H1 (cell line): ENCODE results near the gene BGN. TPM values are rescaled to one million over a fixed set of nuclear protein-coding genes. Genes with fewer than 3 reads are reported as not detected.
A peak's percentile ranks its signal among the peaks of the same experiment; 100 is the strongest.

Experiments
- CTCF ChIA-PET: fragments of 300-600 bp; sonication (Branson Sonifier 250); formaldehyde crosslinking; loops from one replicate; lab custom pipeline; 2021; ENCODE audit not compliant: partially characterized antibody; lab: Charles Lee
- POLR2A ChIA-PET: fragments of 300-600 bp; sonication (Branson Sonifier 250); formaldehyde crosslinking; loops from one replicate; lab custom pipeline; 2021; ENCODE audit warnings: inconsistent platforms; ENCODE audit not compliant: partially characterized antibody; lab: Charles Lee
- DNase-seq, 2 experiments: peaks; one replicate each; pipeline versions ENCODE4 v3.0.0 to v3.0.0-alpha.2; 2010 to 2022; ENCODE audit warnings: low spot score in 2 of 2, low read depth in 1 of 2, mixed read lengths in 1 of 2
- FAIRE-seq: peaks from 2 replicates; lab custom pipeline; 2011; peaks lifted over from hg19 to GRCh38; lab: Jason Lieb, UNC
- H2AFZ ChIP-seq: 2 replicates; pipeline ENCODE4 v1.8.1; 2012; ENCODE audit warnings: low read length, inconsistent platforms
- H2AK5ac ChIP-seq: 2 replicates; pipeline ENCODE4 v1.6.1; 2013; ENCODE audit warnings: low read depth, low read length
- H2BK120ac ChIP-seq: replicated peaks from 2 replicates; pipeline ENCODE3; 2013; ENCODE audit warnings: low read depth, low read length, inconsistent platforms
- H2BK12ac ChIP-seq: 2 replicates; pipeline ENCODE4 v1.6.1; 2013; ENCODE audit warnings: low read depth, low read length
- H2BK15ac ChIP-seq: 2 replicates; pipeline ENCODE4 v1.6.1; 2013; ENCODE audit warnings: low read length
- H2BK20ac ChIP-seq: 2 replicates; pipeline ENCODE4 v1.6.1; 2013; ENCODE audit warnings: low read length
- H2BK5ac ChIP-seq: 2 replicates; pipeline ENCODE4 v1.6.1; 2013; ENCODE audit warnings: low read depth, low read length
- H3K14ac ChIP-seq: 2 replicates; pipeline ENCODE4 v1.6.1; 2013; ENCODE audit warnings: inconsistent platforms; ENCODE audit not compliant: insufficient read length
- H3K18ac ChIP-seq: 2 replicates; pipeline ENCODE4 v1.6.1; 2013; ENCODE audit warnings: low read length; ENCODE audit errors: extremely low read depth
- H3K23ac ChIP-seq: 2 replicates; pipeline ENCODE4 v1.6.1; 2013; ENCODE audit warnings: inconsistent platforms; ENCODE audit not compliant: insufficient read length
- H3K23me2 ChIP-seq: 2 replicates; pipeline ENCODE4 v1.6.1; 2013; ENCODE audit warnings: low read depth, low read length
- H3K27ac ChIP-seq: 2 replicates; pipeline ENCODE4 v1.6.1; 2011; ENCODE audit warnings: low read depth, low read length, inconsistent platforms
- H3K27me3 ChIP-seq, 4 experiments: replicated peaks in 1 of 4; 1 replicate in 1 of 4; 2 replicates in 3 of 4; pipeline versions ENCODE4 v1.6.1 to v1.8.1; 2011 to 2013; ENCODE audit warnings: low read length in 3 of 4, mild to moderate bottlenecking in 3 of 4, inconsistent platforms in 2 of 4, mixed read lengths in 2 of 4, moderate library complexity in 1 of 4; ENCODE audit not compliant: control insufficient read depth in 3 of 4, insufficient read depth in 3 of 4; ENCODE audit errors: extremely low read depth in 1 of 4
- H3K36me3 ChIP-seq, 4 experiments: 2 replicates each; pipeline versions ENCODE4 v1.6.1 to v1.8.1; 2011 to 2013; ENCODE audit warnings: mild to moderate bottlenecking in 4 of 4, low read length in 3 of 4, moderate library complexity in 2 of 4, control low read depth in 1 of 4, inconsistent platforms in 1 of 4; ENCODE audit not compliant: insufficient read depth in 4 of 4, control insufficient read depth in 2 of 4
- H3K4ac ChIP-seq: replicated peaks from 2 replicates; pipeline ENCODE3; 2013; ENCODE audit warnings: low read length, low read depth, mixed read lengths, inconsistent platforms; ENCODE audit not compliant: insufficient read length
- H3K4me1 ChIP-seq, 4 experiments: replicated peaks in 1 of 4; 1 replicate in 1 of 4; 2 replicates in 3 of 4; pipeline versions ENCODE4 v1.6.1 to v1.8.1; 2011 to 2013; ENCODE audit warnings: low read length in 3 of 4, inconsistent platforms in 2 of 4, mixed read lengths in 1 of 4; ENCODE audit not compliant: insufficient read depth in 4 of 4, control insufficient read depth in 3 of 4
- H3K4me2 ChIP-seq, 2 experiments: 2 replicates each; pipeline versions ENCODE4 v1.6.1 to v1.8.1; 2011 to 2013; ENCODE audit warnings: low read depth in 2 of 2, low read length in 2 of 2, control low read depth in 1 of 2, inconsistent platforms in 1 of 2, mild to moderate bottlenecking in 1 of 2; ENCODE audit not compliant: insufficient read depth in 1 of 2
- H3K4me3 ChIP-seq, 4 experiments: fragments of 200-600, 300-600 bp in 1 of 4; sonication (generic), shearing (Covaris generic), sonication (Bioruptor Twin) in 1 of 4; 2 replicates each; pipeline versions ENCODE4 v1.5.1 to v1.8.1; 2011 to 2016; ENCODE audit warnings: low read length in 4 of 4, low read depth in 3 of 4, control low read depth in 2 of 4, inconsistent platforms in 2 of 4, mild to moderate bottlenecking in 2 of 4, mixed read lengths in 1 of 4, moderate library complexity in 1 of 4; ENCODE audit not compliant: insufficient read depth in 2 of 4; ENCODE audit errors: extremely low read depth in 1 of 4
- H3K56ac ChIP-seq: replicated peaks from 2 replicates; pipeline ENCODE3; 2013; ENCODE audit warnings: low read depth, mild to moderate bottlenecking, mixed read lengths, low read length, inconsistent platforms; ENCODE audit not compliant: insufficient read length
- H3K79me1 ChIP-seq: 2 replicates; pipeline ENCODE4 v1.6.1; 2013; ENCODE audit warnings: low read depth, low read length, control low read depth
- H3K79me2 ChIP-seq, 2 experiments: 2 replicates each; pipeline versions ENCODE4 v1.6.1 to v1.8.1; 2012 to 2013; ENCODE audit warnings: low read length in 2 of 2, mild to moderate bottlenecking in 2 of 2, inconsistent platforms in 1 of 2; ENCODE audit not compliant: insufficient read depth in 2 of 2, control insufficient read depth in 1 of 2
- H3K9ac ChIP-seq, 4 experiments: replicated peaks in 1 of 4; 1 replicate in 1 of 4; 2 replicates in 3 of 4; pipeline versions ENCODE4 v1.6.1 to v1.8.1; 2011 to 2013; ENCODE audit warnings: low read depth in 3 of 4, low read length in 3 of 4, control low read depth in 2 of 4, mild to moderate bottlenecking in 2 of 4, moderate library complexity in 2 of 4, inconsistent platforms in 1 of 4; ENCODE audit errors: extremely low read depth in 1 of 4
- H3K9me3 ChIP-seq, 2 experiments: 2 replicates each; pipeline versions ENCODE4 v1.6.1 to v1.8.1; 2012 to 2013; ENCODE audit warnings: mild to moderate bottlenecking in 2 of 2, moderate library complexity in 2 of 2, control low read depth in 1 of 2, inconsistent platforms in 1 of 2, low read depth in 1 of 2, low read length in 1 of 2, mixed read lengths in 1 of 2; ENCODE audit not compliant: insufficient read depth in 2 of 2
- H4K20me1 ChIP-seq, 2 experiments: replicated peaks in 1 of 2; 2 replicates each; pipeline versions ENCODE3 to v1.8.1; 2011 to 2013; ENCODE audit warnings: inconsistent platforms in 2 of 2, low read length in 2 of 2, mild to moderate bottlenecking in 1 of 2; ENCODE audit not compliant: insufficient read depth in 2 of 2, control insufficient read depth in 1 of 2
- H4K5ac ChIP-seq: 2 replicates; pipeline ENCODE4 v1.6.1; 2013; ENCODE audit warnings: low read length, low read depth, mixed read lengths, inconsistent platforms; ENCODE audit not compliant: insufficient read length
- H4K8ac ChIP-seq: 2 replicates; pipeline ENCODE4 v1.8.0; 2013; ENCODE audit warnings: mild to moderate bottlenecking, moderate library complexity, low read length, inconsistent platforms; ENCODE audit not compliant: insufficient read depth; ENCODE audit errors: extremely low read depth
- H4K91ac ChIP-seq: replicated peaks from 2 replicates; pipeline ENCODE3; 2013; ENCODE audit warnings: low read length, mixed read lengths, inconsistent platforms; ENCODE audit not compliant: insufficient read length
- BCL11A ChIP-seq, 2 experiments: IDR thresholded peaks; one replicate each; pipeline ENCODE4 v1.6.1; 2011; ENCODE audit warnings: low read depth in 2 of 2, low read length in 2 of 2, mild to moderate bottlenecking in 2 of 2
- CTCF ChIP-seq, 3 experiments: IDR thresholded peaks; 1 replicate in 2 of 3; 2 replicates in 1 of 3; pipeline versions ENCODE4 v1.5.1 to v1.6.1; 2011; ENCODE audit warnings: low read length in 3 of 3, mild to moderate bottlenecking in 3 of 3, inconsistent platforms in 2 of 3, low read depth in 1 of 3, moderate library complexity in 1 of 3; ENCODE audit not compliant: insufficient read depth in 1 of 3; ENCODE audit errors: control extremely low read depth in 1 of 3
- FOSL1 ChIP-seq: IDR thresholded peaks from 2 replicates; pipeline ENCODE4 v1.6.1; 2011; ENCODE audit warnings: mild to moderate bottlenecking, low read depth, low read length, moderate library complexity; ENCODE audit not compliant: insufficient read depth
- HDAC2 ChIP-seq, 2 experiments: fragments of 300-600 bp in 1 of 2; sonication (generic) in 1 of 2; IDR thresholded peaks; 2 replicates each; pipeline ENCODE4 v1.6.1; 2011 to 2012; ENCODE audit warnings: low read depth in 2 of 2, low read length in 2 of 2, mild to moderate bottlenecking in 2 of 2, moderate library complexity in 2 of 2, borderline replicate concordance in 1 of 2, inconsistent platforms in 1 of 2
- MAFK ChIP-seq: IDR thresholded peaks from 2 replicates; pipeline ENCODE4 v1.6.1; 2012; ENCODE audit warnings: low read depth, mild to moderate bottlenecking, improper control_type of control experiment, low read length
- RBBP5 ChIP-seq: IDR thresholded peaks from 2 replicates; pipeline ENCODE4 v1.7.1; 2012; ENCODE audit warnings: low read depth, mild to moderate bottlenecking, inconsistent platforms, low read length, moderate library complexity, borderline replicate concordance
- SP4 ChIP-seq: IDR thresholded peaks from 2 replicates; pipeline ENCODE4 v1.6.1; 2012; ENCODE audit warnings: low read length, inconsistent platforms
- TBP ChIP-seq: IDR thresholded peaks from 2 replicates; pipeline ENCODE4 v1.6.1; 2011; ENCODE audit warnings: low read depth, low read length, improper control_type of control experiment
- TCF12 ChIP-seq: IDR thresholded peaks from 2 replicates; pipeline ENCODE4 v1.6.1; 2011; ENCODE audit warnings: low read depth, mild to moderate bottlenecking, low read length
- USF2 ChIP-seq: IDR thresholded peaks from 2 replicates; pipeline ENCODE4 v1.6.1; 2011; ENCODE audit warnings: low read length, improper control_type of control experiment
- WGBS, 2 experiments: shearing (Covaris generic) in 1 of 2; methylation state at CpG; one replicate each; pipeline versions ENCODE4 v1.1.6 to v1.1.7; 2013 to 2015; ENCODE audit warnings: low lambda C conversion rate in 2 of 2, mixed read lengths in 2 of 2, inconsistent platforms in 1 of 2, low coverage in 1 of 2, missing lambda C conversion rate in 1 of 2; ENCODE audit not compliant: insufficient replicate concordance in 2 of 2, insufficient coverage in 1 of 2, insufficient read length in 1 of 2; ENCODE audit errors: extremely low coverage in 1 of 2, missing lambda C conversion rate in 1 of 2; 5-methylcytosine and 5-hydroxymethylcytosine counted together
- polyA plus RNA-seq, 7 experiments: library from polyadenylated mRNA; depleted of rRNA in 3 of 7; stranded (reverse) in 5 of 7; unstranded in 2 of 7; fragments of >200 nt in 5 of 7; fragments of 200-250 nt in 2 of 7; gene quantifications; 1 replicate in 5 of 7; 2 replicates in 1 of 7; 4 replicates in 1 of 7; pipeline versions ENCODE4 v1.2.1 to v1.2.3, GENCODE V29; 2011 to 2013; ENCODE audit warnings: missing spikeins in 2 of 7, mixed read lengths in 2 of 7
- total RNA-seq: library from RNA; stranded (reverse); fragmentation: NEBNext Ultra II Directional; extraction: Animal tissue kit (Norgen Biotek cat#: 25700); gene quantifications from 2 replicates; pipeline ENCODE4 v1.2.1, GENCODE V29; 2021

The BGN gene
- total and polyA plus RNA-seq, 2 of the 8 experiments (the other 6 are each of a cell fraction or from before 2014, with no cell fraction given) = 1.8 to 2.4 TPM

GRCh38 chrX:153494061-153494460 is 719 bp upstream of the BGN start:
- Histone ChIP-seq H2BK15ac (no peak overlapping the region), H2BK5ac (no peak overlapping the region), H3K36me3 (no peaks in the 10 kb centered on the region), H3K18ac (no peak overlapping the region), H2BK120ac (no peak overlapping the region), H2AFZ (no peak overlapping the region), H3K4me1 (peaks cover 0 to 18% (median 5%) of the 10 kb centered on the region in 4 experiments; a peak in 3 of 7 replicates), H3K4me3 (no peak overlapping the region; a peak in 1 of 8 replicates), H3K9me3 (no peaks in the 10 kb centered on the region), H3K56ac (no peak overlapping the region), H2AK5ac (no peak overlapping the region), H3K79me2 (no peaks in the 10 kb centered on the region), H2BK12ac (no peak overlapping the region), H3K4me2 (peak overlapping the region in 1 of 2 experiments; percentile 54; a peak in 2 of 4 replicates), H4K8ac (no peak overlapping the region), H4K5ac (no peak overlapping the region), H3K4ac (no peak overlapping the region), H4K20me1 (no peaks in the 10 kb centered on the region), H2BK20ac (no peak overlapping the region), H3K23ac (no peak overlapping the region), H3K79me1 (no peaks in the 10 kb centered on the region), H4K91ac (no peak overlapping the region), H3K27me3 (peaks cover 0 to 2% (median 0%) of the 10 kb centered on the region in 4 experiments; a peak in 5 of 7 replicates), H3K14ac (no peak overlapping the region), H3K9ac (no peak overlapping the region), H3K23me2 (no peaks in the 10 kb centered on the region; the same call in 1 of the 2 replicates), H3K27ac (no peak overlapping the region)
- WGBS, 2 experiments = no CpG with 5 or more reads among the region's 12 CpGs
- TF ChIP-seq CTCF (IDR thresholded peaks at IDR 0.05; ENCODE audit: control extremely low read depth in 1 of 3, insufficient read depth in 1 of 3, low read depth in 1 of 3, low read length in 3 of 3) = no peak
- no peak for TF ChIP-seq RBBP5
- TF ChIP-seq FOSL1 = no peak
- TF ChIP-seq SP4 = no peak
- TF ChIP-seq TBP = no peak
- TF ChIP-seq USF2 = no peak
- TF ChIP-seq BCL11A (IDR thresholded peaks at IDR 0.05; ENCODE audit: low read depth in 2 of 2, low read length in 2 of 2) = no peak
- TF ChIP-seq TCF12 = no peak
- TF ChIP-seq MAFK = no peak
- TF ChIP-seq HDAC2 (IDR thresholded peaks at IDR 0.05; ENCODE audit: borderline replicate concordance in 1 of 2, low read depth in 2 of 2, low read length in 2 of 2) = no peak
- no peak for FAIRE-seq
- ChIA-PET POLR2A (interaction anchor here (0.5 to 2.0 kb wide), 3 partner anchors 9 to 160 kb away, joined by 3 to 4 read pairs (median 3); partner anchors contain the start of gene ZNF275), CTCF (interaction anchor here (1.1 to 7.5 kb wide), 5 partner anchors 13 to 33 kb away, joined by 3 to 50 read pairs (median 6); no protein-coding TSS in a partner anchor)
- DNase-seq = no peak
